GF-D8 (cell line): ENCODE measurements around the gene SEPTIN8.

Source experiments
- DNase-seq: peaks from one replicate; lab custom pipeline; 2025; lab: John Stamatoyannopoulos, UW

The SEPTIN8 gene, protein sequence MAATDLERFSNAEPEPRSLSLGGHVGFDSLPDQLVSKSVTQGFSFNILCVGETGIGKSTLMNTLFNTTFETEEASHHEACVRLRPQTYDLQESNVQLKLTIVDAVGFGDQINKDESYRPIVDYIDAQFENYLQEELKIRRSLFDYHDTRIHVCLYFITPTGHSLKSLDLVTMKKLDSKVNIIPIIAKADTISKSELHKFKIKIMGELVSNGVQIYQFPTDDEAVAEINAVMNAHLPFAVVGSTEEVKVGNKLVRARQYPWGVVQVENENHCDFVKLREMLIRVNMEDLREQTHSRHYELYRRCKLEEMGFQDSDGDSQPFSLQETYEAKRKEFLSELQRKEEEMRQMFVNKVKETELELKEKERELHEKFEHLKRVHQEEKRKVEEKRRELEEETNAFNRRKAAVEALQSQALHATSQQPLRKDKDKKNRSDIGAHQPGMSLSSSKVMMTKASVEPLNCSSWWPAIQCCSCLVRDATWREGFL

DNA sequence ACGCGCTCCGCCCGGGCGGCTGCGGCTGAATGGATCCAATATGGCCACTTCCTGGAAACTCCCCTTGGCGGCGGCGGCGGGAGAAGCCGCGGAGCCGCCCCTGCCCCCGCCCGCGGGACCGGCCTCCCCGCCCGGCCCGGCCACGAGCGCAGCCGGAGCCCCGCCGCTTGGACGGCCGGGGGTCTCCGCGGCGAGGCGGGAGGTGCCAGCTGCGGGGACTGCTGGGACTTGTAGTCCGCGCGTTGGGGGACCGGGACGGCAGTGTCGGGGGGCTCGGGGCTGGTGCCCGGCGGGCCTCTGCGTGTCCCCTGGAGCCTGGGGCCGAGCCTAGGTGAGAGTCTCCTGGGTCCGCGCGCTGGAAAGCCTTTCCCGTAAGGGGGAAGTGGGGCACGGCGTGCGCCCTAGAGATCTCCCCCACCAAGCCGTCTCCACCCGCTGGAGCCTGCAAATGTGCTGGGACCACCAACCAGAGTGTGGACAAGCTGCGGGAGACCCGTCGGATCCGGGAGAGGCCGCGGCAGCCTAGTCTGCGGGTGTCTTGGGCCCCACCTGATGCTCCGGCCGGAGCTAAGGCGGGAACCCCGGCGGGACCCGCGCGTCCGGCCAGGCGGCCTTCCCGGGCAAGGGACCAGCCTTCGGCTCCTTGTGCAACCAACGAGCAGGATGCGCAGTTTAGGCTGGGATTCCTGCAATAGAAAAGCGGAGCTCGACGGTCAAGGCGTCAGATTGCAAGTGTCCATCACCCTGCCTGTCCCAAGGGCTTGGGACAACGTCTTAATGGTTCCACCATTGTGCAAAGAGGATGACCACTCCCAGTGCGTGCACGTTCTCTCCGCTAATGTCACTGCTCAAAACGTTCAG, at the start of gene SEPTIN8:
SEPTIN8 (minus strand) TSS at position 31 of the 861 bp plus-strand sequence. CDS start 102 bp downstream, outside the sequence.
- no peak for DNase-seq

DNA sequence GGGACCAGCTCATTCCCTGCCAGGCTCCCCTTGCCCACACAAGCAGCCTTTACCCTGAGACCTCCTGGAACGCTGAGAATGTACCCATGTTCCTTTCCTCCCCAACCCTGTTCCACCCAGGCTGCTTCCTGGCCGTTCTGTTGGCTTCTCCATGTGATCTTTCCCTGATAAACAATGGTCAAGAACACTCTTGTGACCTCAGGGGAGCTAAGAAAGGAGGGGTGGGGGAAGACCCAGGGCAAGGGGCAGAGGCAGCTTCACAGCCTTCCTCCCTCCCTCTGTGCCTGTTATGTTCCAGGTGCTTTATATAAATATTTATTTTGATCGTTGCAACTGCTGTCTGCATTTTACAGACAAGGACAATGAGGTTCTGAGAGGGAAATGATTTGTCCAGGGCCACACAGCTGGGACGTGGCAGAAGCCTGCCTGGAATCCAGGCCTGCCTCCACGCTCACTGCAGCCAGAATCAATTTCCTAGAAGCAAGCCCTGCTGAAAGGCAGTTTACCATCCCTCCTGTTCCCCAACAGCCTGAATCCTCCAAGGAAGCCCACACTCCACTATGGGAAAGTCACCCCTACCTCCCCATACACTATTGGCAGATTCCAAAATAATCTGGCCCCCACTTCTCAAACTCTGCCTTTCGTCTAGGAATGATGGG, 49.5 kb upstream of the SEPTIN8 start:
- DNase-seq = no peak

DNA sequence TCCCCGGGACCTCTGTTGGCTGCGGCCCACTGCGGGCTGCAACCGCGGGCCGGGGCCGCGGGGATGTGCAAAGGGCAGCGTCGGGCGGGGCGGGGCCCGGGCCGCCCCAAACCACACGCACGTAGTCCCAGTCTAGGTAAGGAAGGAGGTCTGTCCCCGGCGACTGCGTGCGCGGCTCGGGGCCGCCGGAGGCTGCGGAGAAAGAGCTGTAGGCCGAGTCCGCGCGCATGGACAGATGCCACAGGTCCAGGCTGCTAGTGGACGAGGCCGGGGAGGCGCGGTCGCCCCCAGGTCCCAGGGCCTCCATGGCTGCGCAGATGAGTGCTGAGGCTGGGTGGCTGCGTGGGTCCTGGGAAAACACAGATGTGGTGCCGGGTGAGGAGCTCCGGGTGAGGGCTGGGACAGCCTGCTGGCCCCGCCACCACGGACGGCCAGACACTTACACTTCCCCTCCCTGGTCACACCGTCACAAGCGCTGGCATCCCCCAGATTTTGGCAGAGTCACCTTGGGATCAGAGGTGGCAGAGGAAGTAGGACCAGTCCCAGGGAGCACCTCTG, 48.9 kb upstream of the SEPTIN8 start:
- no peak for DNase-seq

DNA sequence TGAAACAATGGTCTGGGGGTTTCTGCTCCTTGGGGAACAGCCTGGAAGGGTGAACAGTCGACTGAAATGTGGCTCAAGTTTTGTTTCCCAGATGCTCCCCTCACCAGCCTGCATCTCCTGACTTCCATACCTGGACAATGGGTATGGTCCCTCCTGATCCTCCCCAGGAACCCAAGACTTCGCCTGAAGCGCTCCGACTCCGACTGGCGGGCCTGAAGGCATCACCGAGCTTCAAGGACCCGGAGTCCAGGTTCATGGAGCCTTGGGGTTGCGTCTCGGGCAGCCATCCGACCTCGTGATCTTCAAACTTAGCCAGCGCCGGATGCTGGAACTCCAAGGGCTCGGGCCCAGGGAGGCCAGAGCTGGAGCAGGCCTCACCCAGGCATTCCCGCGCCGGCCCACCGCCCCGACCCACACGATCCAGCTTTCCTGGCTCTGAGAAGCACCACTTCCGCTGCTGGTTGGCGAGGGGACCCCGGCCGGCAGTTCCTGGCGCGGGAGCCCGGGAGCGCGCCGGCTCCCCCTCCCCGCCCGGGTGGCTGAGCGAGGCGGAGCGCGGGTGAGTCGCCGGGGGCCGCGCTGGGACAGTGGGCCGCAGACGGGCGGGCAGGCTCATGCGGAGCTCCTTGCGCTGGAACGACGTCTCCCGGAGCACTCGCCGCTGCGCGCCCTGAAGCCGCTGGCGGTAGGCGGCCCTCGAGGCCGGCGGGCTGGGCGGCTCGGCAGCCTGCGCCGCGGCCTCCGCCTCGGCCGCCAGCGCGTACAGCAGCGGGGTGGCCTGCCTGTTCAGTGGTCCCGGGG, 48.2 kb upstream of the SEPTIN8 start:
- no peak for DNase-seq

DNA sequence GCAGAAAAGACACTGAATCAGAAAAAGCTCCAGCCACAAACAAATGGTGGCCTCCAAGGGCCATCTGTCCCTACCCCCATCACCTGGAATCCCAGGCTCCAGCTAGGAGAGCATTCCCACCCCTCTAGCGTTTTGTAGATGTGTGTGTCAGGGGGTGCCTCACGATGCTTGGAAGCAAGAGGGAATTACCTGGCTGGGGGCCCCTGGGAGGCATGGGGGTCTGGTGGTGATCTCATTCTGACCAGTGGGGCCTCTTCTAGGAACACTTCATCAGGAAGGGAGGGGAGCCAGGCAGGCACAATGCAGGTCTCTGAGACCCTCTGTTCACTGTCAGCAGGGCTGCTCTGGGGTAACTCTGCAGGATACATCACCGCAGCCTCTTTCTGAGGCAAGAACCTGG, 47.4 kb upstream of the SEPTIN8 start:
- DNase-seq = no peak

DNA sequence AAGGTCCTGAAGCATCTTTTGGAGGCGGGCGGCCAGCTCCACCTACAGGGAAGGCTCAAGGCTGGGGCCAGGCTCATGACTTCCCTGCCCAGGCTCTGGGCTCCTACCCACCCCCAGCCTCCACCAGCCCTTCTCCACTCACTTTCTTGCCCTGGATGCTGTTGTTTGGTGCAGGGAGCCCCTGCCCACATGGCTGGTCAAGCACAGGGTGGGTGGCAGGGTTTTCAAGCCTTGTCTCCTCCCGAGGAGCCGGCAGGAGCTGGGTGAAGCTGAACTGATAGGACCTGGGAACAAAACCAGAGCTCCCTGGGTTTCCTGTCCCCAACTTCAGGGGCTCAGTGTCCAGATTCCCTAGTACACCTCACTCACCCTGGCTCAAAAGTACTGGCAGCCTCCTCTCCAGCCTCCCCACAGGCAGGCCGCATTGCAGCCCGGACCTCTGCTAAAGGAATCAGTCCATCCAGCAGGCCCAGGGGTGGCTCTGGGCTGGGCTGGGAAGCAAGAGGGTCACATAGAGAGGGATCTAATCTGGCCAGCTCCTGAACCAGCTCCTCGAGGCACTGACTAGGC, 46.5 kb upstream of the SEPTIN8 start:
- no peak for DNase-seq

DNA sequence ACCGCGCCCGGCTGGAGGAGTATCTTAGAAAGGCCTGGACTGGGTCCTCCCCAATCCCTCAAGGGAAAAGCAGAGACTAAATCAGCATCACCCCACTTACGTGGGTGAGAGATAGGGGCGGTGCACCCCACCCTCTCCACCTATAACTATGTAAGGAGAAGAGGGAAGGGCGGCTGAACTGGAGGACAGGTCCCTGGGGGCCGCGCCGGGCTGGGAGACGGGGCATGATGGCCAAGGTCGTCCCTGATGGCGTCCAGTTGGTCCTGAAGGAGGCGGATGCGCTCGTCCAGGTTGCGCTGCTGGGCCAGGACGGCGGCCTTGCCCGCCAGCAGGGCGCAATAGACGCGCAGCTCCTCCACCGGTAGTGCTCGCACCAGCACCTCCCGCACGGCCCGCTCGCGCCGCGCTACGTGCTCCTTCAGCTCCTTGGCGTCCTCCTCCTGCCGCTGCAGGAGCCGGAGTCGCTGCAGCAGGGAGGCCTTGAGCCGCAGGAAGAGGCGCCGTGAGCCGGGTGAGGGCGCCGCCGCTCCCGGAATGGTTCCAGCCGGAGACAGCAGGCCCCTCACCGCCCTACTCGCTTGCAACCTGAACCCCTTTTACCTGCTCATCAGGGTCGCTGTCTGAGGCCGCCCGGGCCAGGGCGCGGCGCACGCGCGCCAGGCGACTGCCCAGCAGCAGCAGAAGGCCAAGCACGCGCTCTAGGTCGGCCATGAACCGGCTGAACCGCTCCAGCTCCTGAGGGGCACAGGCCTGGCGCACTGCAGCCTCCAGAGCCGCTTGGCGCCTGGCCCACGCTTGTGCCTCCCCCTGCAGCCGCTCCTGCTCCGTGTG, 45.8 kb upstream of the SEPTIN8 start:
- DNase-seq = no peak

DNA sequence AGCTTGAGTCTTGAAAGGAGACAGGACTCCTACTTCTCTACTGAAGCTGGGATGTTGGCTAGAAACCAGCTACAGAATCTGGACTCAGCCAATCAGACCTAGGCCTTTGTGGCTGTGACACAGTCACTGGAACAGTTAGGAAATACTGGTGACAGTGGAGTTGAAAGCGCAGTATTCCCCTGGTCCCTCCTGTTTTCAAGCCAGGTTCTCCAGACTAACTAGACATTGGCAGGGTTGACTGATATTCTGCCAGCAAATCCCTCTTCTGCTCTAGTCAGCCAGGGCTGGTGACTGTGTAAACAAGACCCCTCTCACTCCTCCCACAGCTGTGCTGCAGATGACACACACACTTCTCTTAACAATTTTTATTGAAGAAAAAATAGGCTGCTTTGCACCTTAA, 44.8 kb upstream of the SEPTIN8 start:
- DNase-seq = no peak

DNA sequence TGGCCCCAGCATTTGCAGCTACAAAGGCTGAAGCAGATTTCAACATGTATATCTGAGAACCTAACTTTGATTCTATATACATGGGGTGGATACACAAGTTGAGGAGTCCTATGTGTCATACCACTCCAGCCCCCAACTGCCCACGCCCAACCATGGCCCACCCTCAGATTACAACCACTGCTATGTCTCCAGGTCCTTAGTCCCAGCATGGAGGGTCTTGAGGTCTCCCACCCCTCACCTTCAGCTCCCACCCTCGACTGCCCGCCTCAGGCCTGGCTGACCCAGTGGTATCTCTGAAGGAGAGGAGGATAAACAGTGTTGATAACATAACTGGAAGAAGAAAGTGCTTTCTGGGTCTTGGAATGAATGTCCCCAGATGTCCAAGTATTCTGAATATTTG, 44.3 kb upstream of the SEPTIN8 start:
- DNase-seq = no peak

DNA sequence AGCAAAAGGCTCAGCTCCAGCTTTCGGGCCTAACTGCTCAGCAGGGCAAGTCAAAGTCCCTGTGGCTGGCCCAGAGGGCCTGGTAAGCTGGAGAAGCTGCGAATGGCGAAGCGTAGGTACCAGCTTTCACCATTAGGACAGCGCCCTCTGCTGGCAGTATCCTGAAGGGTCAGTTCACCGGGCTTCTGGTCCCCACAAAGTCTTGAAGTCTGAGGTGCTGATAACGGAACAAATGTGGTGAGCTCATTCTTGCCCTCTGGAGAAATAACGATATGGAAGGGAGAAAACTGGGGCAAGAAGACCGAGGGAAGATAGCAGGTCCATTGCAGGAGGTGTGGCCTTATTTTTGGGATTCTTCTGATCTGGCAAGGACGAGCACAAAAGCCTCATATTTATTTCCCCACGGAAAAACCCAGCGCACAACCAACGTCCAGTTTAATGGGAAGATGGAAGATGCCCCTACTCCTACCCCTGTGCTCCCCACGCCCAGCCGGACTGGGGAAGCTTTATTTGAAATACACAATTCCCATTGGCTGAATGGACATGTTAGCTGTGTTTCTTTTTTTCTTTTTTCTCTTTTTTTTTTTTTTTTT, 43.2 kb upstream of the SEPTIN8 start:
- DNase-seq = no peak

DNA sequence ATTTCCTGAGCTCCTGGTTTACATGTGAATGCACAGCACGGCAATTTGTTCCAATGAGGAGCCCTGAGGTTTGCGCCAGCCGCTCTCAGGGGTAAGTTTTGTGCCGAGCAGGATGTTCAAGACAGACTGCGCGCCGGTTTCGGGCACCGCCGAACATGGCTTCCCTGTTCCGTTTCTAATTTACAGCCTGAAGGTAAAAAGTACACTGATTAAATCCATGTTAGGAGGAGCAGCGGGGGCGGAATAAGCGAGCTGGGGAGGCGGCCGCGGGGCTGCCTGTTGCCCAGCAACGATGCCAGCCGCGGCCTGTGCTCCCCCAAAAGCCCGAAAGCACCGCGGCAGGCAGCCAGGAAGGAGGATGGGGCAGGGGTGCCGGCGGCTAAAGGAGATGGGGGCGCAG, 42.4 kb upstream of the SEPTIN8 start:
- DNase-seq = no peak

DNA sequence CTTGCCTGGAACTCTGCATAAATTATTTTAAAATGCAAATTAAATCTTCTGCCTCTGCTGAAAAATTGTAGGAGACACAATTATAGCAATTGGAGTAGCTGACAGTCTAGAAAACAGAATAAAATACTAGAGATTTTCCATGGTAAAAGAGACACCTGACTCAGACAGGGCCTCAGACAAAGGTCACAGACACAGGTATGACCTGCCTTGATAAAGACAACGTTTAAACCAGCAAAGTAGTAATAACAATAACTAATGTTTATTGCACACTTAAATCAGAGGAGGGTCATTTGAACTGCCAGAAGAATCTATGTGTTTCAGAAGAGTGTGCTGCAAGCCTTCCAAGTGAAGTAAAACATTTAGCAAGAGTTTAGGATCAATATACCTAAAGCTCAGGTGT, 40.0 kb upstream of the SEPTIN8 start:
- no peak for DNase-seq

DNA sequence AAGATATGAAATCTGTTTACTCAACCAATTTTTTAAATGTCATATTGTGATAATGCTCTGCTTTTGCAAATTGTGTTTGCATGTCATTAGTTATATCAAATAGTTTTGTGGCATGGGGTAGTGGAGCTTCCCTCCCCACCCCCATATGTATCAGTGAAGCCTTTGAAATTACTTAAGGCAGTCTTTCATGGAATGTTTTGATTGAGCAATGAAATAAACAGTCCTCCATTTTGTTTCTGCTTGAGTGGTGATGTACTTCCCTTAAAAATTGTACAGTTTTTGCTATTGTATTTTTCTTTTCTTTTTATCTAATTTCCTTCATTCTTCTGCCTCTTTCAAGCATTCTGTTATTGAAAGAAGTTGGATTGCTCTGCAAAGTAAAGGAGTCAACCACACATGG, 39.5 kb upstream of the SEPTIN8 start:
- DNase-seq = no peak

DNA sequence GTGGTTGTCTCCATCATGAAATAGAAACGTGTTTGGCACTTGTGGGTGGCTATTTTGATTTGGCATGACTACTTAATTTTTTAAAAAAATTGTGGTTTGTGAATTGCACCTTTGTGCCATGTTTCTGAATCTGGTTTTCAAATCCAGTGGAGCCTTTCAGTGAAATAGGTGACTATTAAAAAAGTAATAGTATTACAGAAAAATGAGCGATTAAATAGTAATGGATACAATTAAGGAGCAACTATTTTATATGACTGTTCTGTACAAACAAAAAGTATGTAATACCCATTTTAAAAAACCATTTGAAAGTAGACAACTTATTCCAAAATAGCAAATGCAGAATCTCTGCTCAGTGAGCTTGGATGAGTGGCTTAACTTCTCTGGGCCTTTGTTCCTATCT, 39.0 kb upstream of the SEPTIN8 start:
- DNase-seq = no peak

DNA sequence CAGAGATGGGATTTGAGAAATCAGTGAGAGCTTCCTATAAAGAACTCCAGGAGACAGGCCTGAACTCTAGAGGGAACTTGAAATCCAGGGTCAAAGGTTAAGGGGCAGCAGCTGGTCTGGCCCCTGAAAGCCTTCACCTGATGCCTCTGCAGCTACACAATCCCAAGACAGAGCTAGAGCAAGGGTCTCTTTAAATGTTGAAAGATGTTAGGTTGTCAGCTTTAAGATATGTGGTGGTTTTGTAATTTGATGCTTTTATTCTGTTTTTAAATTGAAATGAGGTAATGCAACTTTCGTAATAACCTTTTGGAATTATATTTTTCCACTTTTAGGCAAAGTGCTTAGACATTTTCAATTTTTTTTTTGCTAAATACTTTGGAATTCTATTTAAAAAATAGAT, 38.4 kb upstream of the SEPTIN8 start:
- DNase-seq = no peak

DNA sequence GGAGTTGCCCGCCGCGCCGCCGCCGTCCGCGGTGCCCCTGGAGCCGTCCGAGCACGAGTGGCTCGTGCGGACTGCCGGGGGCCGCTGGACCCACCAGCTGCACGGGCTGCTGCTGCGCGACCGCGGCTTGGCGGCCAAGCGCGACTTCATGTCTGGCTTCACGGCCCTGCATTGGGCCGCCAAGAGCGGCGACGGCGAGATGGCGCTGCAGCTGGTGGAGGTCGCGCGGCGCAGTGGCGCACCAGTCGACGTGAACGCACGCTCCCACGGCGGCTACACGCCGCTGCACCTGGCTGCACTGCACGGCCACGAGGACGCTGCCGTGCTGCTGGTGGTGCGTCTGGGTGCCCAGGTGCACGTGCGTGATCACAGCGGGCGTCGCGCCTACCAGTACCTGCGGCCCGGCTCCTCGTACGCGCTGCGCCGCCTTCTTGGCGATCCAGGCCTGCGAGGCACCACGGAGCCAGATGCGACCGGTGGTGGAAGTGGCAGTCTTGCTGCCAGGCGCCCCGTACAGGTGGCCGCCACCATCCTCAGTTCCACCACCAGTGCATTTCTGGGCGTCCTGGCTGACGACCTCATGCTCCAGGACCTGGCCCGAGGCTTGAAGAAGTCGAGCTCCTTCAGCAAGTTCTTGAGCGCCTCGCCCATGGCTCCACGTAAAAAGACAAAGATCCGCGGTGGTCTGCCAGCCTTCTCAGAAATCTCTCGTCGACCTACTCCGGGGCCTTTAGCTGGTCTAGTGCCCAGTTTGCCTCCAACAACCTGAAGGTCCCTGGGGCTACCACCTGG, 37.7 kb upstream of the SEPTIN8 start:
- DNase-seq = no peak

DNA sequence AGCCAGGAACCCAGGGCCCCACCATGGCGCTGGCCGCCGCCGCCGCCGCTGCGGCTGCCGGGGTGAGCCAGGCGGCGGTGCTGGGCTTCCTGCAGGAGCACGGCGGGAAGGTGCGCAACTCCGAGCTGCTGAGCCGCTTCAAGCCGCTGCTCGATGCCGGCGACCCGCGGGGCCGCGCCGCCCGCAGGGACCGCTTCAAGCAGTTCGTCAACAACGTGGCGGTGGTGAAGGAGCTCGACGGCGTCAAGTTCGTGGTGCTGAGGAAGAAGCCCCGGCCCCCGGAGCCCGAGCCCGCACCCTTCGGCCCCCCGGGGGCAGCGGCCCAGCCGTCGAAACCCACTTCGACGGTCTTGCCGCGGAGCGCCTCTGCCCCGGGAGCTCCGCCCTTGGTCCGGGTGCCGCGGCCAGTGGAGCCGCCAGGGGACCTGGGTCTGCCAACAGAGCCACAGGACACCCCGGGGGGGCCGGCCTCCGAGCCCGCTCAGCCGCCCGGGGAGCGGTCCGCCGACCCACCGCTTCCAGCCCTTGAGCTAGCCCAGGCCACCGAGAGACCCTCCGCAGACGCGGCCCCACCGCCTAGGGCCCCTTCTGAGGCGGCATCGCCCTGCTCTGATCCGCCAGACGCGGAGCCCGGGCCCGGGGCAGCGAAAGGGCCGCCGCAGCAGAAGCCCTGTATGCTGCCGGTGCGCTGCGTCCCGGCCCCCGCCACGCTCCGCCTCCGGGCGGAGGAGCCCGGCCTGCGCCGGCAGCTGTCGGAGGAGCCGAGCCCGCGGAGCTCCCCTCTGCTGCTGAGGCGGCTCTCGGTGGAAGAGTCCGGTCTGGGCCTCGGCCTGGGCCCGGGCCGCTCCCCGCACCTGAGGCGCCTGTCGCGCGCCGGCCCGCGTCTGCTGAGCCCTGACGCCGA, 36.8 kb upstream of the SEPTIN8 start:
- DNase-seq = no peak
